CD8-positive, alpha-beta memory T cell (primary cell): Measurements from ENCODE around the gene ZNF536. TPM values are rescaled to one million over a fixed set of nuclear protein-coding genes. Genes with fewer than 3 reads are reported as not detected.

Source experiments
- CTCF ChIA-PET: fragments of 350-600 bp; sonication (Branson Sonifier 250); formaldehyde crosslinking; loops from one replicate; lab custom pipeline; 2021; ENCODE audit warnings: antibody characterized with exemption; lab: Charles Lee
- POLR2A ChIA-PET: fragments of 350-600 bp; sonication (Branson Sonifier 250); formaldehyde crosslinking; loops from one replicate; lab custom pipeline; 2021; ENCODE audit warnings: antibody characterized with exemption; lab: Charles Lee
- DNase-seq, 5 donors: peaks; one replicate each; pipeline versions ENCODE4 v3.0.0 to v3.0.0-alpha.2; 2020 to 2022; ENCODE audit warnings: mixed read lengths in 1 of 5
- H3K27ac ChIP-seq: one replicate; pipeline ENCODE4 v1.7.0; 2013; ENCODE audit warnings: low read depth, mild to moderate bottlenecking, low read length, moderate library complexity
- H3K27me3 ChIP-seq: 2 replicates; pipeline ENCODE4 v1.7.0; 2013; ENCODE audit warnings: low read length, mild to moderate bottlenecking; ENCODE audit not compliant: insufficient read depth, poor library complexity, severe bottlenecking
- H3K36me3 ChIP-seq: 2 replicates; pipeline ENCODE4 v1.7.0; 2013; ENCODE audit warnings: mild to moderate bottlenecking, low read length, moderate library complexity; ENCODE audit not compliant: insufficient read depth
- H3K4me1 ChIP-seq: 2 replicates; pipeline ENCODE4 v1.7.0; 2013; ENCODE audit warnings: mild to moderate bottlenecking, low read length, moderate library complexity; ENCODE audit not compliant: insufficient read depth
- H3K4me3 ChIP-seq: 2 replicates; pipeline ENCODE4 v1.7.0; 2013; ENCODE audit warnings: mild to moderate bottlenecking, low read length
- H3K9me3 ChIP-seq: 2 replicates; pipeline ENCODE4 v1.7.0; 2013; ENCODE audit warnings: mild to moderate bottlenecking, low read length
- H3K27ac Mint-ChIP-seq, 8 donors: one replicate each; pipeline ENCODE4 v1.8.0; 2020 to 2021; ENCODE audit warnings: mixed read lengths in 8 of 8, mild to moderate bottlenecking in 6 of 8, inconsistent platforms in 3 of 8, moderate library complexity in 3 of 8
- H3K27me3 Mint-ChIP-seq, 2 donors: one replicate each; pipeline ENCODE4 v1.8.0; 2020 to 2021; ENCODE audit warnings: mixed read lengths in 2 of 2, mild to moderate bottlenecking in 1 of 2, moderate library complexity in 1 of 2
- H3K36me3 Mint-ChIP-seq, 3 donors: one replicate each; pipeline ENCODE4 v1.8.0; 2020 to 2021; ENCODE audit warnings: mixed read lengths in 3 of 3, inconsistent platforms in 1 of 3, mild to moderate bottlenecking in 1 of 3
- H3K4me1 Mint-ChIP-seq, 3 donors: one replicate each; pipeline ENCODE4 v1.8.0; 2020 to 2021; ENCODE audit warnings: mixed read lengths in 3 of 3, inconsistent platforms in 1 of 3, mild to moderate bottlenecking in 1 of 3
- H3K4me3 Mint-ChIP-seq, 7 donors: one replicate each; pipeline ENCODE4 v1.8.0; 2020 to 2021; ENCODE audit warnings: mixed read lengths in 7 of 7, mild to moderate bottlenecking in 6 of 7, moderate library complexity in 4 of 7, inconsistent platforms in 2 of 7
- H3K9me3 Mint-ChIP-seq, 5 donors: one replicate each; pipeline ENCODE4 v1.8.0; 2020 to 2022; ENCODE audit warnings: mixed read lengths in 5 of 5, mild to moderate bottlenecking in 3 of 5, moderate library complexity in 2 of 5, inconsistent platforms in 1 of 5
- polyA plus RNA-seq: library from polyadenylated mRNA; unstranded; fragments of 300-500 nt; fragmentation: Illumina TruSeq; gene quantifications from one replicate; pipeline ENCODE4 v1.2.3, GENCODE V29; 2021
- total RNA-seq, 2 experiments: library from RNA; stranded (reverse); gene quantifications; one replicate each; pipeline ENCODE4 v1.2.3, GENCODE V29; 2021

Gene ZNF536
- total and polyA plus RNA-seq, 3 experiments from 2014 or later = not detected

DNA sequence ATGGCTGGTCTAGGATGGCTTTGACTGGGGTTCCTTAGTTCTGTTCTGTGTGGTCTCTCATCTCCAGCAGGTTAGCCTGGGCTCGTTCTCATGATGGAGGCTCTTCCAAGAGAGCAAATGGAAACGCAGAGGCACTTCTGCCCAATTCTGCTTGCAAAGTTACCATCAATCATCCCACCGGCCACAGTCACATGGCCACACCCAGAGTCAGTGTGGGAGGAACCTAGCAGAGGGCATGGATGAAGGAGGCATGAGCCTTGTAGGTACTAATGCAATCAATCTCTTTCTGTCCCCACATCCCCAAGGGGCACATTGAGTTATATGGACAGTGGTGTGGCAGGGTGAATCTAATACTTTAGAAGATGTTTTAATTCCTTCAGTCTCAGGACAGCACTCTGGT lies 207.2 kb downstream of the ZNF536 start:
- POLR2A ChIA-PET = no interaction called here
- Histone ChIP-seq H3K9me3 (no peaks in the 10 kb centered on the region), H3K27me3 (no peaks in the 10 kb centered on the region), H3K4me3 (no peak overlapping the region), H3K4me1 (no peaks in the 10 kb centered on the region), H3K27ac (no peak overlapping the region), H3K36me3 (no peaks in the 10 kb centered on the region)
- H3K4me1 Mint-ChIP-seq = no peaks in the 10 kb centered on the region
- DNase-seq = no peak
- no peak overlapping the region for H3K4me3 Mint-ChIP-seq
- H3K36me3 Mint-ChIP-seq = no peaks in the 10 kb centered on the region
- H3K27ac Mint-ChIP-seq = no peak overlapping the region
- H3K27me3 Mint-ChIP-seq = peaks cover 0 to 6% of the 10 kb centered on the region in 2 donors
- peaks cover 0 to 5% (median 2%) of the 10 kb centered on the region in 5 donors for H3K9me3 Mint-ChIP-seq
- CTCF ChIA-PET = no interaction called here

DNA sequence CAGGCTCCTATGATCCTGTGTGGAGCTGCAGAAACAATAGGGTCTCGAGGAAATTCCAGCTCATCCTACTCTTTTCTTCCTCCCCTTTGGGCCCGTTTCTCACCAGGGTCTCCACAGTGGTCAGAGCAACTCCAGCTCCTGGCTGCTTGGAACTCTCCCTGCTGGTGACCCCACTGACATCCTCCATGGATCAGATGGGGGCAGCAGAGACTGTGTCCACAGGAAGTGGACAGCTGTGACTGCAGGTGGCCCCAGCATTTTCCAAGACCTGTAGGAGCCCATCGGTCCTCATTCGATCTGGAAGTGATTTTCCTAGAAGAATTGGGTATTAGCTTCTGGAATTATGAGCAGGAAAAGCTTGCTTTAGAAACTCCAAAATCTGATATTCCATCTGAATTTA lies 208.5 kb downstream of the ZNF536 start:
- H3K4me3 Mint-ChIP-seq = no peak overlapping the region
- H3K4me1 Mint-ChIP-seq = no peaks in the 10 kb centered on the region
- H3K36me3 Mint-ChIP-seq = no peaks in the 10 kb centered on the region
- peaks cover 0 to 5% (median 2%) of the 10 kb centered on the region in 5 donors for H3K9me3 Mint-ChIP-seq
- H3K4me3 ChIP-seq = no peak overlapping the region
- H3K27ac Mint-ChIP-seq = no peak overlapping the region
- no peaks in the 10 kb centered on the region for H3K9me3 ChIP-seq
- no peaks in the 10 kb centered on the region for H3K4me1 ChIP-seq
- ChIA-PET POLR2A (no interaction called here), CTCF (no interaction called here)
- no peak overlapping the region for H3K27ac ChIP-seq
- H3K27me3 Mint-ChIP-seq = peaks cover 0 to 6% of the 10 kb centered on the region in 2 donors
- no peaks in the 10 kb centered on the region for H3K27me3 ChIP-seq
- no peaks in the 10 kb centered on the region for H3K36me3 ChIP-seq
- no peak for DNase-seq

DNA sequence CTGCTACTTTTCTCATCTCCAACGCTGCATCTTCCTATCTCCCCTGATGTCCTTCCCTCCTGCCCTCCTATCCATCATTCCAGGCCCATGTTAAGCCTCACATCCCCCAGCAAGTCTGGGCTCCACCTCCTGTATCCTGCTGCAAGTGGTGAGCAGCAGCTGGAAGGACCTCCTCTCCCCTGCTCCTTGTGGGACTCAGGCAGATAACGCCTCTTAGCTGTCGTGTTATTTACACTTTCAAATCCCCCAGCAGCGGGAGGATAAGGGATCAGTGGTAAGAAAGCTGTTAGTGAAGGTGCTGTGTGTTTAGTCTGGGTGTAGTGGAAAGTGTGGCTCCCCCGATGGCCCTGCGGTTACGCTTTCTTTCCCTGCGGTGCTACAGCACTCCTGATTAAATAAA lies 211.9 kb downstream of the ZNF536 start:
- DNase-seq = no peak
- Mint-ChIP-seq H3K27ac (no peak overlapping the region), H3K27me3 (peaks cover 0 to 7% of the 10 kb centered on the region in 2 donors), H3K9me3 (peaks cover 0 to 5% (median 2%) of the 10 kb centered on the region in 5 donors), H3K36me3 (no peaks in the 10 kb centered on the region), H3K4me1 (no peaks in the 10 kb centered on the region), H3K4me3 (no peak overlapping the region)
- Histone ChIP-seq H3K27ac (no peak overlapping the region), H3K36me3 (no peaks in the 10 kb centered on the region), H3K9me3 (no peaks in the 10 kb centered on the region), H3K4me3 (no peak overlapping the region), H3K27me3 (no peaks in the 10 kb centered on the region), H3K4me1 (no peaks in the 10 kb centered on the region)
- CTCF ChIA-PET = no interaction called here
- POLR2A ChIA-PET = no interaction called here

DNA sequence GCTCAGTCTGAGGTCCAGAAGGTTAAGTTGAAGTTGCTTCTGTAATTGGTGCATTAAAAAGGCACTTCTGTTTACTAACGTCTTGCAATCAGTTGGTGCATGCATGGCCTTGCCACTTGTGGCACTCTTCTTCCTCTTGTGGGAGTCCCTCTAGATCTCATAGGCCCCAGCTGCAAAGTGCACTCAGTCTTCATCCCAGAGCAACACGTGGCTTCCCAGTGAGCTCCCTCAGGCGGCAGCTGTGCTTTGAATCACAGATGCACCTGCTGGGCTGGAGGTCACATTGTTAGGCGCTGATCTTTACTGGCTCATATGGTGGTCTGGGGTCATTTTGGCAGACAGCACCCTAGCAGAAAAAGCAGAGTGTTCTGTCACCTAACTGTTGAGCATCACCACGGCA lies 215.7 kb downstream of the ZNF536 start:
- no peaks in the 10 kb centered on the region for H3K9me3 ChIP-seq
- Mint-ChIP-seq H3K9me3 (peaks cover 0 to 5% (median 0%) of the 10 kb centered on the region in 5 donors), H3K27ac (no peak overlapping the region), H3K36me3 (no peaks in the 10 kb centered on the region), H3K4me1 (no peaks in the 10 kb centered on the region), H3K27me3 (peaks cover 0 to 3% of the 10 kb centered on the region in 2 donors), H3K4me3 (no peak overlapping the region)
- no peak for DNase-seq
- H3K27ac ChIP-seq = no peak overlapping the region
- H3K4me3 ChIP-seq = no peak overlapping the region
- H3K4me1 ChIP-seq = no peaks in the 10 kb centered on the region
- H3K36me3 ChIP-seq = no peaks in the 10 kb centered on the region
- ChIA-PET CTCF (no interaction called here), POLR2A (no interaction called here)
- H3K27me3 ChIP-seq = no peaks in the 10 kb centered on the region

DNA sequence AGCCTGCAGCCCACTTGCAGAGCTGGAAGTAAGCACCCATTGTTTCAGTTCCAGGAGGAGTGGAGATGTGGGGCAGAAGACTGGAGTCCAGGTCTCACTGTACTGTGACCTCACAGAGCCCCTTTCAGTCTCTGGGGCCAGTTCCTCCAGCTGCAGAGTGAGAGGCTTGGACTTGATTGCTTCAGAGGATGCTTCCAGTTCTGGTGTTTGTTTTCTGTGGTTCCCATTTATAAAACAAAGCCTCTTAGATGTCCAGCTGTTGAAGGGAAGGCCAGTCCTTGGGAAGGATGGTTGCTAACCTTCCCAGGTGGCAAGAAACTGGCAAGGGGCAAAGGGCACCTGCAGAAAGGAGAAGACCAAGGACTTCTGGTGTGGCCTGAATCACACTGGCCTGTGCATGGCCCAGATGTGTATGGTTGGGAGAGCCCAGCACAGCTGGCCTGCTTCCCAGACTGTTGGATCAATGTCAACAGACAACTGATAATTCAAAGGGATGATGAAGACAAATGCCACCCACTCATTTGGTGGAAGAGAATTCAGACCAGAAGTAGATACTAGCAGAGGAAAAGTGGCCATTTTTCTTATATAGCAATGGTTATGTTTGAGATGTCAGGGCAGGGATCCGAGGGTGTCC lies 218.5 kb downstream of the ZNF536 start:
- Mint-ChIP-seq H3K9me3 (peaks cover 0 to 2% (median 0%) of the 10 kb centered on the region in 5 donors), H3K27me3 (peaks cover 0 to 3% of the 10 kb centered on the region in 2 donors), H3K27ac (no peak overlapping the region), H3K4me3 (no peak overlapping the region), H3K36me3 (no peaks in the 10 kb centered on the region), H3K4me1 (no peaks in the 10 kb centered on the region)
- ChIA-PET POLR2A (no interaction called here), CTCF (no interaction called here)
- Histone ChIP-seq H3K4me1 (no peaks in the 10 kb centered on the region), H3K27ac (no peak overlapping the region), H3K4me3 (no peak overlapping the region), H3K9me3 (no peaks in the 10 kb centered on the region), H3K36me3 (no peaks in the 10 kb centered on the region), H3K27me3 (no peaks in the 10 kb centered on the region)
- DNase-seq = no peak

DNA sequence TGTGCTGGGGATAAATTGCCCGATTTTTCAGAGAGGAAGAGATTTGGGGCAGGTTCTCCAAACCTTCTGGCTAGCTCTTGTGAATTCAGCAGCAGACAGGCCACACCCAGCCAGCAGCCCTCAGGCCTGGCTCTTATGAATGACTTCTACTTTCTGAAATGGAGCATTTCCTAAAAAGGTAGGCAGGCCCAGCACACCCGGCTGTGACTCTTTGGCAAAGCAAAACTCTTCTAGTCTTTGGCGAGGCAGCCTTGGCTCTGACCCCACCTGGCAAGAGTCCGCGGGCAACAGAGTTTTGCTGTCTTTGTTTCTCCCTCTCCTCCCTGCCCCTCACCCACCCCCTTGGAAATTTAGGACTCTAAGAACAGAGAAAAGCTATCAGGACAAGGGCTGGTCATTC lies 221.2 kb downstream of the ZNF536 start:
- H3K4me3 Mint-ChIP-seq = no peak overlapping the region
- no peaks in the 10 kb centered on the region for H3K27me3 Mint-ChIP-seq
- H3K4me1 Mint-ChIP-seq = no peaks in the 10 kb centered on the region
- Histone ChIP-seq H3K9me3 (no peaks in the 10 kb centered on the region), H3K4me1 (no peaks in the 10 kb centered on the region), H3K36me3 (no peaks in the 10 kb centered on the region), H3K27me3 (no peaks in the 10 kb centered on the region), H3K27ac (no peak overlapping the region), H3K4me3 (no peak overlapping the region)
- POLR2A ChIA-PET = no interaction called here
- H3K27ac Mint-ChIP-seq = no peak overlapping the region
- no peak for DNase-seq
- H3K36me3 Mint-ChIP-seq = no peaks in the 10 kb centered on the region
- peaks cover 0 to 2% (median 0%) of the 10 kb centered on the region in 5 donors for H3K9me3 Mint-ChIP-seq
- CTCF ChIA-PET = no interaction called here

DNA sequence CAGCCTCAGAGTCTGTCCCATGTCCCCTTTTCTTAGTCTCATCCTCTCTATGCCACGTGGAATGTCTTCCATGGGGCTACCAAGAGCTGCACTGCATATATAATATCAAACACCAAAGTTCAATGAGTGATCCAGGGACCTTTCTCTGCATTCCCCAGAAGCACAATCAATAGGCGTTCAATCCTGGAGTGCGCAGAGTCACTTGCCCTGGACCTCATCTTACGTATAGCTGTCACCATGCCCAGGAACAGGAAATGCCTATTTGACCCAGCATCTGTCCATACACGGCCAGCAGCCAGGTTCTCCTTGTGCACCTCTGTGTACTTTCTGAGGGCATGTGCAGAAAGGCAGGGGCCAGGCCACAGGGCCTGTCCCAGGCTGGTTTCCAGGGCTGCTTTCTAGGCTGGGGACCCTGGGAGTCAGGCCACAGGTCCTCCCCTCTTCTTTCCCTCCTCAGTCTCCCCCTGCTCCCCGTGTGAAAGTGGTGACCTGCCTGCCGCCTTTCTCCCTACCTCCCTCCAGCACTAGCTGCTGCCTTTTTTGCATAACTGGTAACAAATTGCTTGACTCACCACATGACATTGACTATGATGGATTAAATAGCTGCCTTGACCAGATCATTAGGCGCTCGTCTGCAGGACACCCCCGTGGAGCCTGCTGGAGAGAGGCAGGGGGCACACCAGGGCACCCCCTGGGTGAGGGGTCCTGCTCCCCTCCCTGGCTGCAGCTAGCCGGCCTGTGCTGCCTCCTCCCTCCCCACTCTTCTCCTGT lies 222.0 kb downstream of the ZNF536 start:
- H3K4me1 ChIP-seq = no peaks in the 10 kb centered on the region
- H3K9me3 ChIP-seq = no peaks in the 10 kb centered on the region
- ChIA-PET POLR2A (no interaction called here), CTCF (no interaction called here)
- H3K27me3 ChIP-seq = no peaks in the 10 kb centered on the region
- no peaks in the 10 kb centered on the region for H3K36me3 ChIP-seq
- Mint-ChIP-seq H3K9me3 (peaks cover 0 to 2% (median 0%) of the 10 kb centered on the region in 5 donors), H3K36me3 (no peaks in the 10 kb centered on the region), H3K4me3 (no peak overlapping the region), H3K27me3 (no peaks in the 10 kb centered on the region), H3K4me1 (no peaks in the 10 kb centered on the region), H3K27ac (no peak overlapping the region)
- no peak overlapping the region for H3K27ac ChIP-seq
- DNase-seq = no peak
- H3K4me3 ChIP-seq = no peak overlapping the region

DNA sequence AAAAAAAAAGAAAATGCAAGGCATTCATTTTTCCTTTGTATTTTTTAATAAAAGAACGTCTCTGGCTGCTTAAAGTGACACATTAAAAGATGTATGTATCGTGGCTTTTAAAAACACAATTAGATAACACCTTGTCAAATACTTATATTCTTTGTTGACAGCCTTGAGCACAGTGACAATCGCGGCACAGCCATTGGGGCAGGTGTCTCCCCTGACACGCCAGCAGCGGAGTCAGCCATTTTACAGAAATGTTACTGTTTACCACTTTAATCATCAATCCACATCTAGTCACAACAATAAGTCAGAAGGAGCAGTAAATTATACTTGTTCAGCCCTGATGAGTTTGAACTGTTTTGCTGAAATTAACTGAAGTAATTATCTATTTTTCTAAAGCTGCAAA lies 224.1 kb downstream of the ZNF536 start:
- Mint-ChIP-seq H3K27me3 (peaks cover 4 to 6% of the 10 kb centered on the region in 2 donors), H3K27ac (no peak overlapping the region), H3K36me3 (no peaks in the 10 kb centered on the region), H3K9me3 (peaks cover 0 to 2% (median 0%) of the 10 kb centered on the region in 5 donors), H3K4me3 (no peak overlapping the region), H3K4me1 (no peaks in the 10 kb centered on the region)
- no peaks in the 10 kb centered on the region for H3K36me3 ChIP-seq
- POLR2A ChIA-PET = no interaction called here
- no peak overlapping the region for H3K4me3 ChIP-seq
- no peak overlapping the region for H3K27ac ChIP-seq
- H3K4me1 ChIP-seq = no peaks in the 10 kb centered on the region
- DNase-seq = no peak
- H3K27me3 ChIP-seq = no peaks in the 10 kb centered on the region
- H3K9me3 ChIP-seq = no peaks in the 10 kb centered on the region
- CTCF ChIA-PET = no interaction called here
